ENCODE data around the gene PGBD1.

PGBD1 gene, protein sequence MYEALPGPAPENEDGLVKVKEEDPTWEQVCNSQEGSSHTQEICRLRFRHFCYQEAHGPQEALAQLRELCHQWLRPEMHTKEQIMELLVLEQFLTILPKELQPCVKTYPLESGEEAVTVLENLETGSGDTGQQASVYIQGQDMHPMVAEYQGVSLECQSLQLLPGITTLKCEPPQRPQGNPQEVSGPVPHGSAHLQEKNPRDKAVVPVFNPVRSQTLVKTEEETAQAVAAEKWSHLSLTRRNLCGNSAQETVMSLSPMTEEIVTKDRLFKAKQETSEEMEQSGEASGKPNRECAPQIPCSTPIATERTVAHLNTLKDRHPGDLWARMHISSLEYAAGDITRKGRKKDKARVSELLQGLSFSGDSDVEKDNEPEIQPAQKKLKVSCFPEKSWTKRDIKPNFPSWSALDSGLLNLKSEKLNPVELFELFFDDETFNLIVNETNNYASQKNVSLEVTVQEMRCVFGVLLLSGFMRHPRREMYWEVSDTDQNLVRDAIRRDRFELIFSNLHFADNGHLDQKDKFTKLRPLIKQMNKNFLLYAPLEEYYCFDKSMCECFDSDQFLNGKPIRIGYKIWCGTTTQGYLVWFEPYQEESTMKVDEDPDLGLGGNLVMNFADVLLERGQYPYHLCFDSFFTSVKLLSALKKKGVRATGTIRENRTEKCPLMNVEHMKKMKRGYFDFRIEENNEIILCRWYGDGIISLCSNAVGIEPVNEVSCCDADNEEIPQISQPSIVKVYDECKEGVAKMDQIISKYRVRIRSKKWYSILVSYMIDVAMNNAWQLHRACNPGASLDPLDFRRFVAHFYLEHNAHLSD

DNA sequence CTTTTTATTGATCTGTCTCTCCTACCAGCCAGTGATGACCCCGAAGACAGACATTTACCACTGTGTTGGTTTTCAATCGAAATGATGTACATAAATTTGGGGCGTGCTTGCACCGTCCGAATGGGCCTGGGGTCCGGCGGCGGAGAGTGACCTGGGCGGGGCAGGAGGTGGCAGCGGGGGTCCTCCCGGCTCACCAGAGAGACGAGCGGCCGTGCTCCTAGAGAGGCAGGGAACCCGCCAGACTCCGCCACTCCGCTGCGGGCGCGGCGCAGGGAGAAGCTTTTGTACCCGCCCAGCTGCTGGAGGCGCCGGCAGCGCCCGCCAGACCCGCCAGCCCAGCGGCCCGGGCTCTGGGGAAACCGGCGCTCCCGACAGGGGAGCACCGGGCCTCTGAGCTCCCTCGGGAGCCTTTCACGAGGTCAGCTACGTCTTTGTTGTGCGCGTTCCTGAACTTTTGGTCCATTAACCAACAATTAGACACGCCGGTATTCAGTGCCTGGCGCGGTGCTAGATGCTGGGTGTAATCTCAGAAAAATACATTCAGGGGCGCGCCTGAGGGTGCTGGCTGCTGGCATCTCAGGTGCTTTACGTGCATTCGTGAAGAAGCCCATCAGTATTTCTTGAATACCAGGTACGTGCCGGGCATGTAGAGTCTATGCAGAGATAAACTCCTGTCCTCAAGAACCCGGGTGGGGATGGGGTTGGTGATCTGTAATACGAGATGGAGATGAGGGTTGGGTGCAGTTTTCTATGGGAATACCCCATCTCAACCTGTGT lies at the start of gene PGBD1:
PGBD1 (plus strand) TSS at position 285 of the 777 bp plus-strand sequence. CDS start 2,242 bp downstream, outside the sequence.
- peak; percentile 25 for DNase-seq

DNA sequence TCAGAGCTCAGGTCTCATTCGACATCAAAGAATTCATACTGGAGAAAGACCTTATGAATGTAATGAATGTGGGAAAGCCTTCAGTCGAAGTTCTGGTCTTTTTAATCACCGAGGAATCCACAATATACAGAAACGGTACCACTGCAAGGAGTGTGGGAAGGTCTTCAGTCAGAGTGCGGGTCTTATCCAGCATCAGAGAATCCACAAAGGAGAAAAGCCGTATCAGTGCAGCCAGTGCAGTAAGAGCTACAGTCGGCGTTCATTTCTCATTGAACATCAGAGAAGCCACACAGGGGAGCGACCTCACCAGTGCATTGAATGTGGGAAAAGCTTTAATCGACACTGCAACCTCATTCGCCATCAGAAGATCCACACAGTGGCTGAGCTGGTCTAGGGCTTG lies 48.6 kb upstream of the PGBD1 start:
- no peak for DNase-seq

DNA sequence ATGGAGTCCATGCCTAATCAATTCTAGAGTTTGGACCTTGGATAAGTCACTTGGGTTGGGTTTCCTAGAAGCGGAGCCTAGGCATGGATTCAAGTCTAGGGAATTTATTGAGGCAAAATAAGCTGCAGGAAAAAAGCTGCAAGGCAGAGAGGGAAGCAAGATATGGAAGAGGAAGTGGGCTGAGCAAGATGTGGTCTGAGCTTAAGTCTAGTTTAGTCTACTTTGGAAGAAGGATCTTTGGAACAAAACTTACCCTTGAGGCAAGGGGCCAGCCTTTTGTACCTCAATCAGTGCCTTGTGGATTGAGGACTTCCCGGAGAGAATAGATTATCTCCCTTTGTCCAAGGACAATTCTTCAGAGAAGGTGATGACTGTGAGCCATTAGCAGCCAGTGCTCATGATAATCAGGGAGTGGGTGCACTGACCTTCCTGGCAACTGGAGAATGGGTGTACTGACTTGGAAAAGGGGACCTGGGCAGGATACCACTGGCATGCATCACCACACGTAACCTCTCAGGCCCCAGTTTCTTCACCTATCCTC lies 45.4 kb upstream of the PGBD1 start:
- DNase-seq, result no peak

DNA sequence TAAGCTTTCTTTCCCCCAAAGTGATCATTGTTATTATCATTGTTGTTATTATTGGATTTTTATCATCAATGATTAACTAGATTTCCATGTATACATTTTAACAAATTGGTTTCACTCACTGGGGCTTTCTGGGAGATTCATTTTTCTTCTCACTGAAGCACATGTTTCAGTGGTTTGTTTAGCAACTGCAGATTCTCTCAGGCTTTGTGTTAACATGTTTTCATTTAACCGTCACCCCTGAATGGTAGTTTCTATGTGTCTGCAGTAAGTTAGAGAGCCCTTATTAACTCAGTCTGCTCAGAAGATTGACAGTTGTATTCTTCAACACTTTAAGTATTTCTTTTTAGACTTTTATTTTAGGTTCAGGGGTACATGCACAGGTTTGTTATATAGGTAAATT lies 41.7 kb upstream of the PGBD1 start:
- DNase-seq, result no peak

DNA sequence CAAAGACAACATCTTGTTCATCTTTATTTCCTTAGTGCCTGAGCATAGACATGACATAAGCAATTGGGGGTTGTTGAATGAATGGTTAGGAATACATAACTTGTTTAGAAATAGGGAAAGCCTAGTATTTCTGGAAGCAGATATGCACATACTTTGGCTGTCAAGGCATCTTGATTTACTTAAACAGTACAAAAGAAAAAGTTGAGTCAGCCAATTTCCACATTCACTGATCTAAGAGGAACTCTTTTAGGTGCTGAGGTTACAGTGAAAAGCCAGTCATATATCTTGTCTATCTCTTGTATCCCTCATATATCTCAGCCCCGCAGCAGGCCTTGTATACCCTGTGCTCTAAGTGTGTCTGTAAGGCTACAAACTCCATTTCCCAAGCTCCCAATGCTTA lies 40.9 kb upstream of the PGBD1 start:
- DNase-seq, result no peak

DNA sequence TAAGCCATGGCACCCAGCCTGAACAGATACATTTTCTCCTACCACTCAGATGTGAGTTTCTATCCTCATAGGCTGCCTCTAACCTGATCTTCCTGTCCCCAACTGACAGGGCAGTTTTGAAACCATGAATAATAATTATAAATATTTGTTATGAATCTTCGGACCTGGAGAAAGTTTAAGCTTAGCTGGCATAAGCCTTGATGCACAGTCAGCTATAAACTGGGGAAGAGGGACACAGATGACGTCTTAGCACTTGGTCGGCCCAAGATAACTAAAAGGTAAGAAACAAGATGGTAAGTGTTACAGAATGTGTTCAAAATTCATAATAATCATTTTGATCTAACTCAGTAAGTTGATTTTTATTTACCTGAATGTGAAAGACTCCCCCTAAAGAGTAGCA lies 37.4 kb upstream of the PGBD1 start:
- no peak for DNase-seq

DNA sequence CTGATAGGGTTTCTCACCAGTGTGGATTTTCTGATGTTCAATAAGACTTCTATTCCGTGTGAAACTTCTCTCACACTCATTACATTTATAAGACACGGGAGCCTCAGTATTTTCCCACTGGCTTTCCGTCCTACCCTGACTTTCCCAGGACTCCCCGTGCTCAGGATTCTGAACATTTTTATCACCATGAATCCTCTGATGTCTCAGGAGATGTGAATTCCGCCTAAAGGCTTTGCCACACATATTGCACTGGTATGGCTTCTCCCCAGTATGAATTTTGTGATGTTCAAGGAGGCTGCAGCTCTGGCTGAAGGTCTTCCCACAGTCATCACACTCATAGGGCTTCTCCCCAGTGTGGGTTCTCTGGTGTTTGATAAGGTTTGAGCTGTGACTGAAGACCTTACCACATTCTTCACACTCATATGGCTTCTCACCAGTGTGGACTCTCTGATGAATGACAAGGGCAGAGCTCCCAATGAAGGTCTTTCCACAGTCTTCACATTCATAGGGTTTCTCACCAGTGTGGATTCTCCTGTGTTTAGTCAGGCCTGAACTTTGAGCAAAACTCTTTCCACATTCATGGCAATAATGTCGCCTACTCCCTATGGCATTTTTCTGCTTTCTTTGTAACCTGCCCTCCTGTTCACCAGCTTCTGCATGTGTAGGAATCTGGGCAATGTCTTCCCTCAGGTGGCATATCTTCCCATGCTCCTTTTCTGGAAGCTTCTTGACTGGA lies 36.0 kb upstream of the PGBD1 start:
- no peak for DNase-seq

DNA sequence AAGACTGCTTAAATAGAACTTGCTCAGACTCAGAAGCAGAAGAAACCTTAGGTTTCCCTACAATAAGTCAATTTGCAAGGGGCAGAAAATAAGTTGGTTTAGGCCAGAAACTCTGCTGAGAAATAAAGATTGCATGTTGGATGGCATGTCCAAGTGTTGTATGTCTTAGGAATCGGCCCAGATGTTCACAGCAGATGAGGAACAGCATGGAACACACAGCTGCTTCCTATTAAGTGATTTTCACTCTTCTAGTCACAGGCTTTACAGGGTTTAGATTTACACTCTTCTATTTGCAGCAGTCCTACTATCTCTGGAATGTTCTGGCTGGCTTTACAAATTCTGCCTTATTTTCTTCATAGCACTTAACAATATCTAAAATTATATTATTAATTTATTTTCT lies 32.5 kb upstream of the PGBD1 start:
- DNase-seq, result no peak

DNA sequence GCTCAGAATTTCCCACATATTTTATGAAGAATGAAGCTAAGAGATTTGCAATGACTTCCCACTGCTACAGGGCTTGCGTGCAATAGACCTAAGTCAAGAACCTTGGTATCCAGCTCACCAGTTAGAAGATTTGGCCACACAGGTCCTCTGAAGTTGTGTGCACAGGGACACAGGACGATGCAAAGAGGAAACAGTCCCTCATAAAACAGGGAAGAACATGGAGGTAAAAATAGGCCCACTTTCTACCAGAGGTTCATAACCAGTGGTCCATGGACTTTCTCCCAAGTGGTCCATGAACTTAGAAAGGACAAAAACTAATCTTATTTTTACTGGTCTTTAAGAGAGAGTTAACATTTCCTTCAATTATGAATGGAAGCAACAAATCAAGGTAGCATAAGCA lies 30.6 kb upstream of the PGBD1 start:
- DNase-seq, result no peak

DNA sequence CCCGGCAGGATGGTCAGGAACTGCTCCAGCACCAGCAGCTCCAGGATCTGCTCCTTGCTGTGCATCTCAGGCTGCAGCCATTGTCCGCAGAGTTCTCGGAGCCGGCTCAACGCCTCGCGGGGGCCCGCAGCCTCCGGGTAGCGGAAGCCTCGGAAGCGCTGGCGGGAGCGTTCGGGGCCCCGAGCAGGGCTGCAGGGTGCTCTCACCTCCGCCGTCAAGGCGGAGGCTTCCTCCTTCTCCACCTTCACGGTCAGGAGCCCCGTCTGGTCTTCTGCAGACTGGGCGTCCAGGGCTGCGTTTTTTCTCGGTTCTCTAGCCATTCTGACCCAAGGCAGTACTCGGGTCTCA lies 29.7 kb upstream of the PGBD1 start:
- no peak for DNase-seq

DNA sequence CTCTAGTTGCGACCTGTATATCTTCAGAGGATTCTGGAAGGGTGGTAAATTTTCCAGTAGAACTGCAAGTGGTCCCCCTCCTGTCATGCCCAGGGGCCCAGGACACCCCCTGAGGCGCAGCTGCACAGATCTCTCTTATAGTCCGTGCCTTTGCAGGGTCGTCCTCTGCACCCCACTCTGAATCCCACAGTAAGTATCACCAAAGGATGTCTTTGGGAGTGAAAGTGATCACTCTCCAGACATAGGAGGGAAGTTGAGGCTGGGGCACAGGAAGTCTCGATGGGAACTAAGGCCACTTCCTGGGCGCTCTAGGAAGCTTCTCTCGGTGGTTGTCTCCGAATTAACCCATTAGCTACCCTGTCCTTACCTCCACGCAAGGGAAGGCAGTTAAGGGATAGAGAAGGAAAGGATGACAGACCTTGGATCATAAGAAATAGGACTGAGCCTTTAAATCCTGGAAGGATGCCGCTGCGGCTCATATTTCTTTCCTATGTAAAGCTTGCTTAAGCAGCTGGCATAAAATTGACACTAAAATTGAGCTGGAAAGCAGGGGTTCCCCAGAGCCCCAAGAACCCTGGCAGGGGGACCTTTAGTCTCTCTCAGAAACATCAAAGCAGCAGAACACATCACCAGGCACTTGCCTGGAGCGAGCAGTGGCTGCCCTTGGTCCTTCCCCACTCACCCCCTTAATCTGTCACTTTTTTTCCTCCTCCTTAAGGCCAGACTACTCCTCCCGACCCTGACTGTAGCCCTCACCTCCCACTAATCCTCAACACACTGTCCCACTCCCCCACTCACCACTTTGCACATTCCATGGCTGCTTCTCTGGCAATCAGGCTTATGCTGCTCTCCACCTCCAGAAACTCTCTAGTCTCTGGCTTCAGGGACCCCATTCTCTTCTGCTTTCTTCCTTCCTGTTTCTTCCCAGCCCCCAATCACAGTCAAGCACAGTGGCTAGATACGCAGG lies 29.1 kb upstream of the PGBD1 start, which contains the start of gene ZKSCAN4:
ZKSCAN4 (minus strand) TSS at position 261 of the 967 bp plus-strand sequence. CDS start 289 bp downstream, outside the sequence.
- peak; percentile 24 for DNase-seq

DNA sequence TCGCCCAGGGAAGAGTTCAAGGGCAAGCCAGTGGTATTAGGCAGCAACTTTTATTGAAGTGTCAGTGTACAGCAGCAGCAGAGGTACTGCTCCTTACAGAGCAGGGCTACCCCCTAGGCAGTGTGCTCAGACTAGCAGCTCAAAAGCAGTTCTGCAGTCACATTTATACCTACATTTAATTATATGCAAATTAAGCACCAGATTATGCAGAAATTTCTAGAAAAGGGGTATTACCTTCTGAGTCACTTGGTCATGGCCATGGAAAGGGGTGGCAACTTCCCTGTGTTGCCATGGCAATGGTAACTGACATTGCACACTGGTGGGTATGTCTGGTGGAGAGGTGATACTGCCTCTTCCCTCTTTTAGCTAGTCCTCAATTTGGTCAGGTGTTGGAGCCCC lies 27.3 kb upstream of the PGBD1 start:
- no peak for DNase-seq

DNA sequence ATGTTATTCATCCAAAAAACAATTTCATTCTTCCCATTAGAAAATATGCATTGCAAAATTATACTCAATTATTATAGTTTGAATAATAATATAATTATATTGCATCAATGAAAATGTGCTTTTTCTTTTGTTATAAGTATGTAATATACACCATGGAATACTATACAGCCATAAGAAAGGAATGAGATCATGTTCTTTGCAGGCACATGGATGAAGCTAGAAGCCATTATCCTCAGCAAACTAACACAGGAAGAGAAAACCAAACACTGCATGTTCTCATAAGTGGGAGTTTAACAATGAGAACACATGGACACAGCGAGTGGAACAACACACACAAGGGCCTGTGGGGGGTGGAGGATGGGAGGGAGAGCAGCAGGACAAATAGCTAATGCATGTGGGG lies 24.3 kb upstream of the PGBD1 start:
- no peak for DNase-seq

DNA sequence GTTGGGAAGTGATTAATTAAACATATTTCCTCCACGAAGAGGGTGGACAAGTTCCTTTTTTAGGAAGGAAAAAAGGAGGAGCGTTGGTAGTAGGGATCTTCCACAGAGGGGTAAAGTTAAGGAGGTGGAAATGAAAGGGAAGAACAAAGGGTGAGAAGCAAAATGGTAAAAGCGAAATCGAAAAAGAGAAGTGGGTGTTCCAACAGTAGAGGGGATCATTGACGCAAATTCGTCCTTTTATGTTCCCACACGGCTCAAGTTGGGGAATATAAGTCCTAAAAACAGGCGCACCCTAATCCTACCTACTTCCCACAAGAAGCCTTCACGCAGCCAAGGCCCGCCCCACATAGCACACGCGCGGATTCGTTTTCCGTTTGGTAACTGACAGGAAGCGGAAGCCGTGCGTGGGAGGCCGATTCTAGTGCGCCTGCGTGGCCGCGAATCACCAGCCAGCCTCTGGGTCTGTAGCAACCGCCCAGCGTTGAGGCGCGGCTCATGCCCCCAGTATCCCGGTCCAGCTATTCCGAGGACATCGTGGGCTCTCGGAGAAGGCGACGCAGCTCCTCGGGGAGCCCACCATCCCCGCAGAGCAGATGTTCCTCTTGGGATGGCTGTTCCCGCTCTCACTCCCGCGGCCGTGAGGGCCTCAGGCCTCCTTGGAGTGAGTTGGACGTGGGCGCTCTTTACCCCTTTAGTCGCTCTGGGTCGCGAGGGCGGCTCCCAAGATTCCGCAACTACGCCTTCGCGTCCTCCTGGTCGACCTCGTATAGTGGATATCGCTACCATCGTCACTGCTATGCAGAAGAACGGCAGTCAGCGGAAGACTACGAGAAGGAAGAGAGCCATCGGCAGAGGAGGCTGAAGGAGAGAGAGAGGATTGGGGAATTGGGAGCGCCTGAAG lies 22.2 kb upstream of the PGBD1 start, which contains the start of gene NKAPL:
NKAPL (plus strand) TSS at position 421 of the 901 bp plus-strand sequence; CDS start at position 496, 75 bp downstream.
- DNase-seq, result no peak

DNA sequence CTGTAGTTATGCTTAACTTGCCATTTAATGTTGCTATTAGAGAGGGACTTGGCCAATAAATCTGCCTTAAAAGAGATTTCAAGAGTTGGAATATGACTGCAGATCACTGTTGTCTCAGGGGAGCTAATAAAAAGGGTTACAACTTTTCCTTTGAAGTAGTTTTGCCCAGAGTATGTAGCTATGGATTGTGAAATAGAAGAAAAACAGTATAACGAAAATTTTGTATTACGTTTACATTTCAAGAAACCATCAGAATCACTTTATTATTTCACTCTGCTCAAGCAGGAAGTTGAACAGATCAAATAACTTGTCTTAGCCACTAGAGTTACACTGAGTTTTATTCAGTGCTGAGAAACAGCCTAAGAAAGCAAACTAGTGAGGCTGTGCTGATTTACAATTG lies 17.4 kb upstream of the PGBD1 start:
- no peak for DNase-seq

DNA sequence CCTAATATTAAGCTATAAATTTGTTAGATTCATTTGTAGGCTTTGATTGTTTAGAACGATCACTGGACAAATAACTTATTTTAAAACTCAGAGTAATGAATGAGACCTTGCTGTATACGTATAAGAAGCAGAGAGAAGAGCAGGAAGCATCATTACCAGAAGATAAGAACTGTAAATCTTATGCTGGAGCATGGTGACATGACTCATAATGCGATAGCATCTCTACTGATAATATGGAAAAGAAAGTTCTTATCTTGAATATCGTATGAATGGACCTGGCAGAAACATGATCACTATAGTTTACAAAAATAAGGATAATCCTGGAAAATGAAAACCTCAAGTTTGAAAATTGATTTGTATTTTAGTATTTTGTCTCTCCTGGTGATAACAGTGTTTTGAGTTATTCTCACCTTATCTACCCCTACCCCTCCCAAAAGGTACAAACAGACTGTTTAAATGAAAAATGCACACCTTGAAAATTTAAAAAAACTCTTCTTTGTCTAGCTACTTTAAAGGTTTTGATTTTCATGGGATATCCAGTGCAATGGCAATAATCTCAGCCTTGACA lies 16.5 kb upstream of the PGBD1 start:
- DNase-seq, result no peak

DNA sequence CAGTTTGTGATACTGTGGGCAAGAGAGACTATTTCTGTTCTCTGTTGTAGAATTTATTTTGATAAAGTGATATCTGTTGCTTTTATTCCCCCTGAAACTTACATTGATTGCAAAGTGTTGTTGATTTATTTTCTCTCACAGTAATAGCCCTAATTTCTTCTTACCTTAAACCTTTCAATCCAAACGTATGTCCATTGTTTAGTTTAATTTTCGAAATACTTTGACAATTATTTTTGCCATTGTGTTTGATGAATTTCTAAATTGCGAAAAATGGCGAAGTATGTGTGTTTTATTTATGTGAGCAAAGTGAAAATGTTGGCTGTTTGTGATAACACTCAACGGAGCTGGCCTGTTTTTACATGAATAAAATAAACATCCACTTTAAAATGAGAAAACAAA lies 14.8 kb upstream of the PGBD1 start:
- DNase-seq, result no peak

DNA sequence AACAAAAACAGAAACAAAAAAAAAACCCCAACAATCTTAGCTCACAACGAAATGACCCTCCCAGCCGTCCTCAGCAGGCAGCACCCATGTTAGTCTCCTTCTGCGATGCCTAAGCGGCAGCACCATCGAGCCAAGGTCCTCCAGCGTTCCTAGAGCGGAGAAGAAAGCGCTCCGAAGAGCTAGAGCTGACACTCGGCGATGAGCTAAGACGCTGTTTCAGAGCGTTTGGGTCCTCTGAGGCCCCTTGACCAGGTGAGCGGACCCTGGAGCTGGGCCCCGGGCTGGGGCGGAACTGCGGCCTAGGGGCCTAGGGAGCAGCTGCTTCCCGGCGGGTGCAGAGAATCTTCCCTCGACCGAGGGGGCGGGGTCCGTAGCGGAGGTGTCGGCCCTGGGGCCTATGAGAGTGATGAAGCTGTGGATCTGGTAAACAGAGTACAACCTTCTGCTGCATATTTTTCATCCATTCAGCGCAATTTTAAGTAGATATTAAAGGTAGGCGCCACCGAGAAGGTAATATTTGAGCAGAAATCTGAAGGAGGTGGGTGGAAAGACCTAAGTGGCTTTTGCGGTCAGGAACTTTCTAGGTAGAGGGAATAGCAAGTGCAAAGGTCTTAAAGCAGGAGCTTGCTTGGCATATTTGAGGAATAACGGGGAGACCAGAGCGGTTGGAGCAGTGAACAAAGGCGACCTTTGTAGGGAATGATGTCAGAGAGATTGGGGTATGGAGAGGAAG lies 14.2 kb upstream of the PGBD1 start, which contains the start of gene ZSCAN26:
ZSCAN26 (plus strand) TSS at position 182 of the 733 bp plus-strand sequence. CDS start 4,777 bp downstream, outside the sequence.
- DNase-seq, result peak; percentile 27

DNA sequence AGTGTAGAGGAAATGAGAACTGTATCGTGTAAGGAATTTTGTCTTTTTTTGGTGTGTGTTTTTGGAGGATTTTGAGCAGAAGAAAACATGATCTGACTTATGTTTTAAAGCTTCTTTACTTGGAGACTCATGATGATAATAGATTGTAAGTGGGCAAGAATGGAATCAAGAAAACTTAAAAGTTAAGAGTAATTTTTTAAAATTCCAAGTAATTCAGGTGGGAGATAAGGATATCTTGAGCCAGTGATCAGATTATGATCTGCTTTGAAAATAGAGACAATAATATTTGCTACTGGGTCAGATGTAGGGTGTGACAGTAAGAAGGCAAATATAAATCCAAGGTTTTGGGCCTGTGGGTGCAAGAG lies 13.7 kb upstream of the PGBD1 start:
- no peak for DNase-seq
